ENCODE results near the gene CCDC180.

- TF ChIP-seq RAD21 (conservative IDR thresholded peaks at IDR 0.05) (no peak), CTCF (IDR thresholded peaks at IDR 0.05; ENCODE audit: poor library complexity, severe bottlenecking) (no peak), EZH2 (IDR thresholded peaks at IDR 0.05; ENCODE audit: borderline replicate concordance, insufficient read depth, low read length, poor library complexity, severe bottlenecking) (no peak), TAF1 (IDR thresholded peaks at IDR 0.05; ENCODE audit: low read depth) (no peak)
Observed at GRCh38 chr9:97292200-97292599, 15.3 kb upstream of the CCDC180 start.
